HG03432 (cell line): ENCODE results near the gene CLCNKB.
"Not testable (repeated sequence)": the region's sequence is repeated elsewhere in the genome, so short reads cannot be mapped to it uniquely, and the experiment has no call there.

Experiments used
- ATAC-seq: cut with Tn5 transposase; IDR thresholded peaks from one replicate; pipeline ENCODE4 v1.9.1; 2021; ENCODE audit warnings: mild to moderate bottlenecking, moderate library complexity; ENCODE audit not compliant: unreplicated experiment

The CLCNKB gene

DNA sequence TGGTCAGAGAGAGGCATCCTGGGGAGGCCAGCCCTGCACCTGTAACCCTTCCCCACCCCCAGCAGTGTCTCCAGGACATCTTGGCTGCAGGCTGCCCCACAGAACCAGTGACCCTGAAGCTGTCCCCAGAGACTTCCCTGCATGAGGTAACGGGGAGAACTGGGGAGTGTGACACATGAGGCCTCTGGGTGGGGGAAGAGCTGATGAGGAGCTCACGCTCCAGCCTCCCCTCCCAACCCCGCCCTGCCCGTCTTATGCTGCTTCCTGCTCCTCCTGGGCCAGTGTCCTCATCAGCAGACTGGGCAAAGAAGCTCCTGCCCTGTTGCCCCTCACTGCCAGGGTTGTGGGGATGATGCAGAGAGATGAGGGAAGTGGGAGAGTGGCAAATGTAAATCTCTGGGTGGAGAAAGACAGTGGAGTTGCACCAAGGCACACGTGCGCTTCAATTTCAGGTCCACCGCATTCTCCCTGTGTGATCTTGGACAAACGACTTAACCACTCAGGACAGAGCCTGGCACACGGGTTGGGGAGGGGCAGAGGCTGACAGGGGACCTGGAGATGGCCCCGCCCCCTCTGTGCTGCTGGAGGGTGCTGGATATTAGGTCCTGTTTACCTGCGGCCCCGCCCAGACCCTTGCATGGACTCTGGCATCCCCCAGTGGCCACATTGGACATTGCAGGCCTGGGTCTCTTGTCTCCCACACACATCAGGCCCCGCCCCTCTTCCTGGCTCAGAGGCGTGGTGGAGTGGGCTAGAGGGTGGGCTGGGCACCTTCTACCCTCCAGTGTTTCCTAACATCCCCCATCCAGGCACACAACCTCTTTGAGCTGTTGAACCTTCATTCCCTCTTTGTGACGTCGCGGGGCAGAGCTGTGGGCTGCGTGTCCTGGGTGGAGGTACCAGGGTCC is 12.3 kb downstream of the CLCNKB start:
- no peak for ATAC-seq

DNA sequence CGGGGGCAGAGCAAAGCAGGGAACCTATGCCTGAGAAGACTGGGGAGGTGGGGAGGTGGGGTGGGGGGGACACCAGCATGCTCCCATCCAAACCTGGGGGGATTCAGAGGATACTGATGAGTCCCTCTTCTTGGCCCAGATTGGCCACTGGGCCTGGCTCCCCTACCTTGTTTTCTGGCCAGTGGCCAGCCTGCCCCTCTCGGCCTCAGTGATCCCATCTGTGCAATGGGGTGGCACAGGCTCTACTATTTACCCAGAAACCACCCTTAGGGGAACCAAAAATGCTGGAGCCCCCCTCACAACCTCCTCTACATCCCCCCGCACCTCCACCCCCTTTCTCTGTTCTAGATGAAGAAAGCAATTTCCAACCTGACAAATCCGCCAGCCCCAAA is 12.9 kb downstream of the CLCNKB start:
- not testable (repeated sequence) for ATAC-seq

DNA sequence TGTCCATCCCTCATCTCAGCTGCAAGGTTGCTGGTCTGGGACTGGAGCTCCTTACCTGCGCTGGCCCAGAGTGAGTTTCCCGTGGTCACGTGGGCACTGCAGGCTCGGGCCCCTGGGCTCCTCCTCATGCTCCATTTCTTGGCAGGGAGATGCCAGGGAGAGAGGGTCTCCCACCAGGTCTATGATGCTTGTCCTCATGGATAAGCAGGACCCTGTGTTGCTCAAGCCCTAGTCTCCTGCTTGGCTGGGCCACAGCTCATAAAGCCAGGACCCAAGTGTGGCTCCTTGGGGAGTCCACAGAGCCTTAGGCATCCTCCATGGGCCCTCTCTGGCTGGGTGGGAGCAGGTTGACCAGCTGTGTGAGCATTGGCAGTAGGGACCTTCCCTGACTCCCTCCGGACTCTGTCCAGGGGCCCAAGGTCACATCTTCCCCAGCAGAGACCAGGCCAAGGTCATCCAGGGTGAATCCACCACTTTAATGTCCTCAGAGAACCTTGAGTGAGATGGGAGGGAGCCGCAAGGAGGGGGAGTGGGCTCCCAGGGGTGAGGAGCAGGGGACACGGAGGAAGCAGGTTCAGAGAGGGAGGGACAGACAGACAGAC is 13.8 kb downstream of the CLCNKB start:
- not testable (repeated sequence) for ATAC-seq

DNA sequence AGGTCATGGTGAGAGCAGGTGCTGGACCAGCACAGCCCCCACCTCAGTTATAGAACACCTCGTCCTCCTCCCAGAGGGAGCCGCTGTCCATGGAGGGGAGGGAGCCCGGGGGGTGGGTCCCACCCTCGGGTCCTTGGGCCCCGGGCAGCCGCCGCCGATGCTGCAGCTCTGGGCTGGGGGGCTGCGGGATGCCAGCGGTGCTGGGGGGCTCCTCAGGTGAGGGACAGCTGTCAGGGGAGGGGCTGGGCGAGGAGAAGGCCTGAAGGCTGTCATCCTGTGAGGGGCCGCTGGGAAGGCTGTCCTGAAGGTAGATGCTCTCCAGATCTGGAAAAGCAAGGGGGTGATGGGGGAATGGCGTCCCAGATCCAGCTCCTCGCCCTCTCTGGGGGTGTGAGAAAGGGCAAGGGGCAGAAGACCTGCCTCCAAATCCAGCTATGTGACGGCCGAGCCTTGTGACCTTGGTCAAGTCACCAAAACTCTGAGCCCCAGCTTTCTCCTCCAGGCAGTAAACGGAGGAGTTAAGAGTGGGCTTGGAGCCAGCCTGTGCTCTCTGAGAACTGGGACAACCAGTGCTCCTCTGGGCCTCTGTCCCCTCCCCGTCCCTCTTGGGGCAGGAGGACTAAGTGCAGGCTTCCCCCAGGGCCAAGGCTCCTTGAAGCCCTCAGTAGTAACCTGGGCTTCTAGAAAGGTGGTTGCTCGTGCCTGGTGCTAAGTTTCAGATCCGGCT is 15.0 kb downstream of the CLCNKB start:
- ATAC-seq: not testable (repeated sequence)

DNA sequence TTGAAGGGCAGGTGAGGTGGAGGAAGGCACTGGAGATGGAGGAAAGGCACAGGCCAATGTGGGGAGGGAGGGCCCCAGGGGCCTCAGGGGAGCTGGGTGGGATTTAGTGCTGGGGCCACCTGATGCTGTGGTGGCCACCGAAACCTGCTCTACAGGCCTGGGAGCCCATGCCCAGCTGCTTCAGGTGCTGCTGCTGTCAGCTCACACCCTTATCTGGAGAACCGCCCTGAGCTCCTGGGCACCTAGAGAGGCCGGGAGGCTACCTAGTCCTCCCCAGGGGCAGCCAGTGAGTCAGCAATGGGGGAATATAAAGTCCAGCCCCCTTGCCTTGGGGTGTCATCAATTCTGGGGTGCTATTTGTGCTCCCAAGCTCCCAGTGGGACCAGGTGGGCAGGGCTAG is 17.7 kb downstream of the CLCNKB start:
- ATAC-seq: no peak

DNA sequence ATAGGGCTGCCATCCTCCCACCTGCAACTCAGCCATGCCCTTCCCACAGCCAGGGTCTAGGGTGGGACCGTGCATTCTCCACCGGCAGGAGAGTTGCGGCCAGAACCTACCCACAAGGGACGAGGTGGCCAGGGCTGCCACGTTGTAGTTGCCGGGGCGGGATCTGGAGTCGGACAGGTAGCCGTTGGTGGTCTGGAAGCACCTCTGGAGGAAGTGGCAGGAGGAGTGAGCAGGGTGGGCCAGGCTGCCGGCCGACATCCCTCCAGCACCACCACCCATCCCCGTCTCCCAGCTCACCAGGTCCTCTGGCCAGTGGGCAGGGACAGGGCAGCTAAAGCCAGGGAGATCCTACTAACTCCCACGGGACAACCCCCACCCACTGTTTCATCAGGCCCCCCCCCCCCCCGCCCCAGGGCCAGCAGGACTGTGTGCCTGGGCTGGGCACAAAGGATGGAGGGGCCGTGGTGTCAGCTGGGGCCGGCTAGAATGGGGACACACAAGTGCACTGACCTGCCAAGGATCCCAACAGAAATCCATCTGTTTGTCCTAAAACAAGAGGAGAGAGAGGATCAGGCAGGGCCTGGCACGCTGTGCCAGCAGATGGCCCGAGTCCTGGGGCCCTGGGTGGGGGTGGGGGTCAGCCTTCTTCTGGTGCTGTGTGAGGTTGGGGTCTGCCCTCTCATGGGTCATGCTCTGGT is 18.6 kb downstream of the CLCNKB start:
- not testable (repeated sequence) for ATAC-seq

DNA sequence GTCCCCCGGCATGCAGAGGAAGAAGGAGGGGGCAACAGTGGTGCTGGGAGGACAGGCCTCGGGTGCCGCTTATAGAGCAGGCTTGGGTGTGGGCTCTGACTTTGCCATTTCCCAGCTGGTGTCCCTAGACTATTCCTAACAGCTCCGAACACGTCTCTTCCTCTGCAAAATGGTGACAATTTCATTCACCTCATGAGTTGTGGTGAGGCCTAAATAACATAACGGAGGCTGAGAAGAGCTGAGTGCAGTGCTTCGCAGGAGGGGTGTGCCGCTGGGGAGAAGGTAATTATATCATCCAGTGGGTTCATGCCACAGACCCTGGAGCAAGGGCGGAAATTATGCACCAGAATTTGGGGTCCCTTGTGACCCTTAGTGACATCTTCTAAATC is 19.1 kb downstream of the CLCNKB start:
- ATAC-seq: not testable (repeated sequence)

DNA sequence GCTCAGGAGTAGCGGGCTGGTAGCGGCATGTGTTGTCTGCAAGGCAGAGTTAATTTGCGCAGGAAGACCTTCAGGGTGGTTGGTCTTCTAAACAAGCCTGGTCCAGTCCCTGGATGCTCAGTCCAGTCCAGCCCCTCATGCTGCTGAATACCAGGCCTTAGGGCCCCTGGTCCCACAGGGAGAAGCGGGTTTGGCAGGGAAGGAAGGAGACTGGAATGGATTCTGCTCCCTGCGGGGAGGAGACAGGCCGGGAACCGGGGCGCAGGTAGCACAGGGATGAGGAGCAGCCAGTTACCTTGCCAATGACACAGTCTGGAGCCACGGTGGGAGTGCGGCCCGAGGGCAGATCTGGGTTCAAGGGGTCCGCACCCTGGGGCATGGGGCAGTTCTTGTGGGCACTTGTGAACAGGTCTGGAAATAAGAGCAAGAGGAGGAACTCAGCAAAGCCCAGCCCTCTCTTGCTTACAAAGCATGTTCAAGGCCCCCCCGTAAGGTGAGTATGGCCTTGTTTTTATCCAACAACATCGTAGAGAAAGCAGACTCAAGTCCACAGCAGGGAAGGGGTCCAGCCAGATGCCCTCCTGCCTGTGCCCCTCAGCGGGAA is 19.7 kb downstream of the CLCNKB start:
- ATAC-seq: no peak

DNA sequence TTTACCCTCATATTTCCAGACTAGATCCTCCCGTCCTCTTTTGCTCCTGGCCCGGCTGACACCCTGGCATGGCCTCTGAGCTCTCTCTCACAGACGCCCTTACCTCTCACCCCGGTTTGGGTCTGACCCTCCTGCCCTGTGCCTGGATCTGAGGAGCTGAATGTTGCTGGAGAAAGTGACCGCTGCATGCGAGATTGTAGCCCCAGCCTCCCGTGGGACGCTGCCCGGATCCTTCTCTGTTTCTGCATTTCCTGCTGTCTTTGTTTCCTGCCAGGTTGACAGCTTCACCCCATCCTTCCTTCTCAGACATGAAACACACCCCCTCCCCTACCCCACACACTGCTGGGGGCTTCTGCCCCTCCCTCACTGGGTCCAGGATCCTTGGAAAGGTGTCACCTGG is 20.3 kb downstream of the CLCNKB start:
- no peak for ATAC-seq

DNA sequence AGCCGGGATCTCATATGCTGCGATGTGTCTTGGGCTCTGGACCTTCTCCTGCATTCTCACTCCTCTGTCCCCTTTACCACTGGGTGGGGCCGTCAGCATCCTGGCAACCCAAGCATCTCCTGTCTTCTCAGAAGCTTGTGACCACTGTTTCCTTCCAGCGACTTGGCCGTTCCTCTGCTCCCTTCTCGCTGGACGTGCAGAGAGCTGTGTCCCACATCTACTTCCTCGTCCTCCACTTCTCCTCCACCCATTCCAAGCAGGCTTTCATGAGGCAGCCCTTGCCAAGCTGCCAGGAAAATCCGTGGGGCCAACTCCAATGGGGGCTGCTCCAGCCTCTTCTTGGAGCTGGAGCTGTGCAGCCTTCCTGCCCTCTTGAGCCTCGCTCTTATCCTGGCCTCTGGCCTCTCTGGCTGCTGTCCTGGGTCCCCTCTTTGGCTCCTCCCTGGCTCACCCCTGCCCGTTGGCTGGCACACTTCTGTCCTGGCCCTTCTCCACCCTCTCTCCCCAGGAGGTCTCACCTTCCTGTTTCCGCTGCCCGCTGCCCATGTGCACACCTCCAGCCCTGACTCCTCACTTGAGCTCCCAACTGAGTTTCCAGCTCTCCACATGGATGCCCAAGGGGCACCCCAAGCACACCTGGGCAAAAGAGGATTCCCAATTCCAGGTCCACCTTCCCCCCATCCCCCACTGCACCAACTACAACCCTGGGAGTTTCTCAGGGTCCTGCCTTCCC is 21.1 kb downstream of the CLCNKB start:
- ATAC-seq: no peak

DNA sequence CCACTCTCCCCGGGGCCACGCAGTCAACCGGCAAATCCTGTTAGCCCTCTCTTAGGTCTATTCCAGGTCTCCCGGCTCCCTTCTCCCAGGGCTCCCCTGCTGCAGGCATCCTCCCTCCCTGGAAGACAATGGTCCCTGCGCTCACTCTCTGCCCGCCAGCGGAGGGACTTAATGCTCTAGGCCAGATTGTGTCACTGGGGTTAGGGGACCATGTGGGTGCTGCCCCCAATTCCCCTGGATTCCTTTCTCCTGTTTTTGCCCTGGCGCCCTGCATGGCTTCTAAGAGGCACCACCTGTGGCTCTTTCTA is 21.6 kb downstream of the CLCNKB start:
- ATAC-seq: no peak

DNA sequence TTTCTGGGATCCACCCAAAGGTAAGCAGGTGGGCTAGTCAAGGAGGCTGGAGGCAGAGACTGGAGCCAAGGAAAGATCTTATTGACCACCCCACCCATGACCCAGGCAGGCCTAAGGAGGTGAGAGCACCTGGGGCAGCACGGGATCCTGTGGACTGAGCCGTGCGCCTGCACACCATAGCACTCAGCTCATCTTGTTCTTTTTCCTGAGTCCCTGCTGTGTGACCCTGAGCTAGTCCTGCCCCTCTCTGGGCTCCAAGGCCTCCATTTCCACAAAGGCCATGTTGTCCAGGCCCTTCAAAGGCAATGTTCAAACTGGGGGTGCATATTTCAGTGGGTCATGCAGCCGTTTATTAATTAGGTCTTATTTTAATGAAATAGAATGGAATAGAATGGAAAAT is 22.7 kb downstream of the CLCNKB start:
- ATAC-seq: no peak

DNA sequence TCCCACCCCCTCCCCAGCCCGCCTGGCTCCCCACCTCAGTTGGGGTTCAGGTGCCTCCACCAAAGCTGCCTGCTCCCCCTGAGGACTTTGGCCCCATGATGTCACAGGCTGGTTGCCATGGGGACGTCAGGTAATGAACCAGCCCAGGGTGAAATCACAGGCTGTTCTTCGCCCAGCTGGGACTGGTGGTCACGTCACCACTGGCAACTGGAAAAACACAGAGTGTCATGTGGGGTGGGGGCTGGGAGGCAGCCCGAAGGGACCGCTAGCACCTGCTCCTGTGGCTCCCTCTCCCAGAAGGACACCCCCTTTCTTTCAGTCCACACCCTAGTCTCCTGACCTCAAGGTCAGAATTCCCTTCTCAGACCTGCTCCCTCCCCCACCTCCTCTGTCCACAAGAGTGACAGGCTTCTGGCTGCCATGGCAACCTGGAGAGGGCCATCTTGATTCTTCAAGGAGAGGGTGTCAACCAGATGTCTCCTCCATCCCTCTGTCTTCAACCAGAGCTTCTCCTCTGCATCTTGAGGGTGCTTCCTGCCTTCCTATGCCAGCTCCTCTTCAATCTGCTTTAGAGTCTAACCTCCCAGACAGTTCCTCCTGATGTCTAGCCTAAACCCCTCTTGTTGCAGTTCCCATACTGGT is 23.7 kb downstream of the CLCNKB start:
- no peak for ATAC-seq

DNA sequence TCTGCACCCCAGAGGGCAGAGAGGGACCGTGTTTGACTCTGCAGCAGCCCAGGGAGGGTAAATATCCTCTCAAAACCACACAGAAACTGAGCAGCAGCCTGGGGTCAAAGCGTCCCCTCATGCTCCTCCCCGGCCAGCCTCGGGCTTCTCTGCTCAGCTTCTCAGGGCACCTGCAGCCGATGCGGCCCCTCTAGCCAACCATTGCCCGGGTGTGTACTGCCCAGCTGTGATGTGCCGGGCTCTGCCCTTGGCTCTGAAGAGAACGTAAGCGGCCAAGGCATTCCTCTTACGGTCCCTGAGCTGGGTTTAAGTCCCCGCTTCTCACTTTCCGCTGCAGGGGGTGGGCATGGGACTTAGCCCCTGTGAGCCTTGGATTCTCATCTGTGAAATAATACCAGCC is 24.4 kb downstream of the CLCNKB start:
- no peak for ATAC-seq

DNA sequence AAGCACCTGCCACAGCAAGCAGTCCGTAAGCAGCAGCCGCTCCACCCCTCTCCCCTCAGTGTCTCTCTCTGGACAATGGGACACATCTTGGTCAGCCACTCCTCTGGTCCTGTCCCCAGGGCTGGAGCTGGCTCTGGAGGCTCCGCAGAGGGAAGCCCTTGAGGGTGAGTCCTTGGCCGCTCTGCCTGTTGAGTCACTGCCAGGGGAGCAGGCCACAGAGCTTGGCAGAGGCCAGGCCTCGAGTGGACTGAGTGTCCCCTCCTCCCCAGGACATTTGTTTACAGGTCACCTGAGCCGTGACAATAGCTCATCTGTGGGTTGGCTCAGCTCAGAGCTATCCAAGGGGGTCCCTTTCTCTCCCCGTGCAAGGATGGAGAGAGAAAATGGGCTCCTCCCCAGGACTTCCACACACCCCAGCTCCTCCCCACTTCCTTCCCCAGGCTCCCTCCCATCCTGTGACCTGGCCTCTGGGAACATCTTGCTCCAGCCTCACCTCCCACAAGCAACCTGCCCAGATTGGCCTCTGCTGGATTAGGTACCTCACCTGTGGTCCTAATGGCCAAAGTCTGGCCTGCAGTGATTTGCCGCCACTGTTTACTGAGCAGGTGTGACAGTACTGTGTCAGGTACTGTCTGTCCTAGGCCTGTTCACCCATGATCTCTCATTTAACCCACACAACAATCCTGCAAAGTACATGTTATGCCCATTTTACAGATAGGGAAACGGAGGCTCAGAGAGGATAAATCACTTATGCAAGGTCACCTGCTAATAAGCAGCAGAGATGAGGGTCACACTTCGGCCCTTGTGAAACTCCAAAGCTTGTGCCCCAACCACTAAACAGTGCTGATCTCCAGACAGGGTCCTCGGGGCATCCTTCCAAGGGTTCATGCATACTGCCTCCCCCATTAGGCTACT is 25.0 kb downstream of the CLCNKB start:
- ATAC-seq: no peak

DNA sequence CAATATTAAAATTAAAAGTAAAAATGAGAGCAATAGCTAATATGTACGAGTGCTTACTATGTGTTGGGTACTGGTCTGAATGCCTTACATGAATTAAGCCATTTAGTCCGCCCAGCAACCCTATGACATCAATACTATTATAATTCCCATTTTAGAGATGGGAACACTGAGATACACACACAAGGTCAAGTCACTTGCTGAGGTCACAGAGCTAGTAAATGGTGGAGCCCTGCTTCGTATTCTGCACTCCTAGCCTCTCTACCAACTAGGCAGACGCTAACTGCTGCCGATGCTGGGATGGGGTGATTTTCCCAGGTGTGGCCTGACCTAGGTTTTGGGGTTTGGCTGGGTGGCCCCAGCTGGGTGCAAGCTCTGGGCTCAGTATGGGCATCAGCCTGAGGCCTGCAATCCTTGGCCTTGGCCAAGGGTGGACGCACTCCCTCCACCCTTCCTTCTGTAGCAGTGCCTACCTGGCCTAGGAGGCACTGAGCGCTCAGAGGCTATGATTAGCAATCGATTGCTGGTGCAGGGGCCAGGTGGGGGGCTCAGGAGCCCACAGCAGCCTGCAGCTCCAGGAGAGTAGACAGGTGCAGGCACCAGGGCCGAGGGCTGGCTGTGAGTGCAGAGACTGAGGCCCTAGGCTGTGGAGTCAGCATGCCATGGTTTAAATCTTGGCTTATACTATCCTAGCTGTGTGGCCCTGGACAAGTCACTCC is 27.2 kb downstream of the CLCNKB start:
- no peak for ATAC-seq

DNA sequence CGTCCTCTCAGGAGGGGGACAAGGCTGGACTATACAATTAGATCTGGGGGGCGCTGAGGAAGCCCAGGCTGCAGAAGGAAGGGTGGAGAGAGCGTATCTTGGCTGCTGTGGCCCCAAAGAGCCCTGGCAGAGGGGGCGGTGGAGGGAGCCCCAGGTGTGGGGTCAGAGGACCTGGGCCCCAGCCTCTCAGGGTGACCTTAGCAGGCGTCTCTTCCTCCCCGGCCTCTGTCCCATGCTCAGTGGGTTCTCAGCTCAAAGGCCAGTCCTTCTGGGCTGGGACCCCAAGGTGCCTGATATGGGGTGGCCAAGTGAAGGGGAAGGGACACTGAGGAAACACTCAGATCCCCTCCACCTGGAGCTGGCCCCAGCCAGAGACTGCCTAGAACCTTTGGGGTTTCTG is 28.0 kb downstream of the CLCNKB start:
- ATAC-seq: no peak

DNA sequence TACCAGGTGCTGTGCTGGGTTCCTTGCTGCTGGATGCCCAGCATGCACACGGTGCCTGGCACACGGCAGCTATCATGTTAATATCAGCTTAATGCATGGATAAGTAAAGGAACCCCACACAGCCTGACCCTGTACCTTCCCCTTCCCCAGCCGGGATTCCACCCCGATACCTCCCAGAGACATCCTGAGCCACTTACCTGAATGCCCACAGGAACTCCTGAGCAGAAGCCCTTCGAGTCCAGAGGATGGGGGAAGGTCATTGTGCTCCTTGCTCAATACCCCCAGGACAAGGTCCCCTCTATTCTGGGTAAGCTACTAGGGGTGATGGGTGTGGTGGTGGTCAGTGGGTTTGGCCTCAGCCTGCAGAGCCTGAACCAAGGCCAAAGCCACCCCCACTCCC is 28.5 kb downstream of the CLCNKB start:
- no peak for ATAC-seq
